ENCODE results near the gene RPL38.

RPL38 gene

DNA sequence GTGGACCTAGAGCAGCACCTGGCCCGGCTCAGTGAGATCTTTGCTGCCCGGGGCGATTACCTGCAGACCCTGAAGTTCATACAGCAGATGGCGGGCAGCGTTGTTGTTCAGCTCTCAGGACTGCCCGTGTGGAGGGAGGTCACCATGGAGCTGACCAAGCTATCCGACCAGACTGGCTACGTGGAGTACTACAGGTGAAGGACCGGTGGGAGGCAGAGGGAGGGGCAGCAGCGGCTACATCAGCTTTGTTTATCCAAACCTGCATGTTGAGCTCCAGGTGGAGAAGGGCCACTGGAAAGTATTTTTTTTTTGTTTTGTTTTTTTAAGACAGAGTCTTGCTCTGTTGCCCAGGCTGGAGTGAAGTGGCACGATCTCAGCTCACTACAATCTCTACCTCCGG, 33.8 kb downstream of the RPL38 start:
- TF ChIP-seq, protein P1, sequence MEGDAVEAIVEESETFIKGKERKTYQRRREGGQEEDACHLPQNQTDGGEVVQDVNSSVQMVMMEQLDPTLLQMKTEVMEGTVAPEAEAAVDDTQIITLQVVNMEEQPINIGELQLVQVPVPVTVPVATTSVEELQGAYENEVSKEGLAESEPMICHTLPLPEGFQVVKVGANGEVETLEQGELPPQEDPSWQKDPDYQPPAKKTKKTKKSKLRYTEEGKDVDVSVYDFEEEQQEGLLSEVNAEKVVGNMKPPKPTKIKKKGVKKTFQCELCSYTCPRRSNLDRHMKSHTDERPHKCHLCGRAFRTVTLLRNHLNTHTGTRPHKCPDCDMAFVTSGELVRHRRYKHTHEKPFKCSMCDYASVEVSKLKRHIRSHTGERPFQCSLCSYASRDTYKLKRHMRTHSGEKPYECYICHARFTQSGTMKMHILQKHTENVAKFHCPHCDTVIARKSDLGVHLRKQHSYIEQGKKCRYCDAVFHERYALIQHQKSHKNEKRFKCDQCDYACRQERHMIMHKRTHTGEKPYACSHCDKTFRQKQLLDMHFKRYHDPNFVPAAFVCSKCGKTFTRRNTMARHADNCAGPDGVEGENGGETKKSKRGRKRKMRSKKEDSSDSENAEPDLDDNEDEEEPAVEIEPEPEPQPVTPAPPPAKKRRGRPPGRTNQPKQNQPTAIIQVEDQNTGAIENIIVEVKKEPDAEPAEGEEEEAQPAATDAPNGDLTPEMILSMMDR (conservative IDR thresholded peaks at IDR 0.05; ENCODE audit: control insufficient read depth, insufficient read depth, low read depth, low read length): no peak
- no peak for DNase-seq (ENCODE audit: low read depth)

DNA sequence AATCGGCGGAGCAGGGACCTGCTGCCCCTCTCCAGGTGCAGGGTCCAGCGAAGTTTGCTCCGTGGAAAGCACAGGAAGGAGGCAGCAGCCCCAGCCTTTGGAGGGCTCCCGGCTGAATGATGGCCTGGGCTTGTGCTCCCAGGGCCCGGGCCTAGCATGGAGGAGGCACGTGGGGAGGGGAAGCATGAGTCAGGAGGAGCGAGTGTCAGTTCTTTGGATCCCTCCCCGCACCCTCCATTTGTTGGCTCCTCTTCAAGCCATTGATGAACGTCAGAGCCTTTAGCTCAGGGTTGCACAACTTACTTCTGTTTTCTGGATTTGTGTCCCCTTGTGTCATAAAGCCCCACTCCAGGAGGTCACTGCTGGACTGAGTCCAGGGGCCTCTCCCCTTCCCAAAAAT, 35.7 kb downstream of the RPL38 start:
- TF ChIP-seq, protein P1 (conservative IDR thresholded peaks at IDR 0.05; ENCODE audit: control insufficient read depth, insufficient read depth, low read depth, low read length): no peak
- H3K4me3 ChIP-seq (ENCODE audit: control insufficient read depth, low read depth, low read length): no peak overlapping the region
- DNase-seq (ENCODE audit: low read depth): peak; percentile 89

More for the DNA sequence above, 33.8 kb downstream of the RPL38 start:
- no peak overlapping the region for H3K4me3 ChIP-seq (ENCODE audit: control insufficient read depth, low read depth, low read length)

DNA sequence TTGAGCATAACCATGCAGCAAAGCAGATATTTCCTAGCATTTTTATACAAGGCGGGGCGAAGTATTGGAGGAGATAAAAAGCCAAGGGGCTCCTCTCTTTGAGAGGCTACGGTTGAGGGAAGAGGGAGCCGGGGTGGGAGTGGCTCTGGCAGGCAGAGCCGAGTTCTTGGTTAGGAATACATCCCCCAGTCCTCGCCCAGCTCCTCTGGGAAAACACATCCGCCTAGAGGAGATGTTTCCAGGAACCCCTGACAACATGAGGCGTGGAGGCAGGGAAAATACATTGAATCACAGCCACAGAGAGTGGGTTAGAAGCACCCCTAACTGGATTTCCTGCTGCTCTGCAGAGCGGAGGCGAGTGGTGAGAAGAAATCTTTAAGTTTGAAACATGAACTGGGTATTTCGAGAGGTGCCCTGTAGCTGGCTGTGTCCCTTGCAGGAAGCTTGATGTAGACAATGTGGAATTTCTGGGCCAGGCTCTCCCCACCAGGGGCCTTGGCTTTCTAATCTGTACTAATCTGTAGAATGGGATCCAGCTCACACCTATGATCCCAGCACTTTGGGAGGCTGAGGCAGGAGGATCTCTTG, 37.2 kb downstream of the RPL38 start:
- peak; percentile 83 for DNase-seq (ENCODE audit: low read depth)

DNA sequence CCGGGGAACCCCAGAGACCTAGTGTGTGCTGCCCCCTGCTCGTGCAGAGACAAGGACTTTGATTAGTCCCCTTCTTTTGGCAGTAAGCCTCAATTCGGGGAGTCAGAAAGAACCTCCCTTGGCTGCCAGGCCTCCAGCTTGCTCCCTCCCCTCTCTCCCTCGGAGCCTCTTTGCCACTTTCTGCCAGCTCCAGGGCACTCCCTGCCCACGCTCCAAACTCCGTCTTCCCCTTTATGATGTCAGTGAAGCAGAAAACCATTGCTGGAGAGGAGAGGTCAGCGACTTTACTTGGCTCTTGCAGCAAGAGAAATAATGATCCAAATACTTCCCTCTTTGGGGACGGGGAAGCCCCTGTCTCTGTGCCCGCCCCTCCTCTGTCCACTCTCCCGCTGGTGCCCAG, 38.0 kb downstream of the RPL38 start:
- TF ChIP-seq, protein P1 (conservative IDR thresholded peaks at IDR 0.05; ENCODE audit: control insufficient read depth, insufficient read depth, low read depth, low read length): no peak
- H3K4me3 ChIP-seq (ENCODE audit: control insufficient read depth, low read depth, low read length): no peak overlapping the region
- DNase-seq (ENCODE audit: low read depth): peak; percentile 20

More for the DNA sequence above, 37.2 kb downstream of the RPL38 start:
- TF ChIP-seq, protein P1 (conservative IDR thresholded peaks at IDR 0.05; ENCODE audit: control insufficient read depth, insufficient read depth, low read depth, low read length): no peak
- H3K4me3 ChIP-seq (ENCODE audit: control insufficient read depth, low read depth, low read length): no peak overlapping the region

DNA sequence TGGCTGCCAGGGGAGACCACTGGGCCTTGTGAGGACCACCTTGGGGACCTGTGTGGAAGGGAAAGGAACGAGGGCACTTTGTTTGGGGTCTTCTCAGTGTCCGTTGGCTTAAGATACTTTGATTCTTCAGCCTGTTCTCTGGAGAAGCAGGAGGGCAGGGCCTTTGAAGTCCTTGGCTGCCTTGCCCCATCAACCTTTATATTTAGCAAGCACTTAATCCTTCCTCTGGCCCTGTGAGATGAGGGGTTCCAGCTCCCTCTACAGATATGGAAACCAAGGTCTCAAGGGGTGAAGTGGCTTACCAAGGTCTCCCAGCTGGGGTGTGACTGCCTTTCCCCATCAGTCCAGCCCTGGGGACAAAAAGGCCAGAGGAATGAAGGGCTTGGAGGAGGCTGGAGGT, 38.4 kb downstream of the RPL38 start:
- H3K4me3 ChIP-seq (ENCODE audit: control insufficient read depth, low read depth, low read length): no peak overlapping the region
- TF ChIP-seq, protein P1 (conservative IDR thresholded peaks at IDR 0.05; ENCODE audit: control insufficient read depth, insufficient read depth, low read depth, low read length): no peak
- DNase-seq (ENCODE audit: low read depth): no peak

DNA sequence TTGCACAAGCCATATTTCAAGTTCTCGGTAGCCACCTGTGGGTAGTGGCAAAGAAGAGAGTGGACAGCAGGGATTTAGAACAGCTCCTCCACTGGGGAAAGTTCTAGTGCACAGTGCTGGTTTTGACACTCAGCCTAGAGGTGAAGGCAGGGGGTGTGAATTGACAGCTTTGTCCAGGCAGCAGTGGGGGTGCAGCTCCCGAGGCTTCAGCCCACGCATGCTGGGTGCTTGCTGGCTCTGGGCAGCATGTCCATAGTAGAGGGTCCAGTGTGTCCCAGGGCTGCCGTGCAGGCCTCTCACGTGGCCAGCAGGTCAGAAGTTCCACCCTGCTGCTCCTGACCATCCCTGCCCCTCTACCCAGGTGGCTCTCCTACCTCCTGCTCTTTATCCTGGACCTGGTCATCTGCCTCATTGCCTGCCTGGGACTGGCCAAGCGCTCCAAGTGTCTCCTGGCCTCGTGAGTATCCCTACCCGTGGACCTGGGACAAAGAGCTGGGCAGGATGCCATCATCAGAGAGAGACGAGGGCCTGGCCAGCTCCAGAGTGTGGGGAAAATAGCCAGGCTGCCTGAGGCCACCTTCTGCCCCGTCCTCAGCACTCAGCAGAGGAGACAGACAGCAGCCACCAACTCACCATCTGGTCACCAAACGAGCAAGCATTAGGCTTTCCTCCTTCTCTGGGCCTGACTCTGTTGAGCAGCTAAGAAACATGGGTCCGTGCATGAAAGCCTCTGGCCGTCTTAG, 39.7 kb downstream of the RPL38 start:
- no peak for DNase-seq (ENCODE audit: low read depth)
- H3K4me3 ChIP-seq (ENCODE audit: control insufficient read depth, low read depth, low read length): no peak overlapping the region
- TF ChIP-seq, protein P1 (conservative IDR thresholded peaks at IDR 0.05; ENCODE audit: control insufficient read depth, insufficient read depth, low read depth, low read length): no peak

Data from fibroblast of mammary gland (primary cell).